ENCODE measurements around the gene CAPZB.

DNA sequence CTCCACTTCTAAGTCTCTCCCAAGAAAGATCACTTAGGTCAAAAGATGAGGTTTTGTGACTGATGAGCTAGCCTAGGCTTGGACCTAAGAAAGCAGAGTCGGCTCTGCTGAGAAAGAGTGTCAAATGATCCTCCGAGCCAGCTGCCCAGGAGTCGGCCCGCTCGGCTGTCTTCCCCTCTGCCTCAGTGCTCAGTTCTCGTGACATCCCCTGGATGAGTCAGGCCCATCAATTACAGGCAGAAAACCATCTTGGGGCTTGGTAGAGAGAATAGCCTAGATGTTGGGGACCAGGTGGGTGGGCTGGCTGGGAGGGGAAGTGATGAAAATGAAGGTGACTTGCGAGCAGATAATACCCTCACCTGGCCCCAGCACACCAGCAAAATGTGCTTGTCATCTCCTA is 112.7 kb downstream of the CAPZB start:
- TF ChIP-seq, protein P1, sequence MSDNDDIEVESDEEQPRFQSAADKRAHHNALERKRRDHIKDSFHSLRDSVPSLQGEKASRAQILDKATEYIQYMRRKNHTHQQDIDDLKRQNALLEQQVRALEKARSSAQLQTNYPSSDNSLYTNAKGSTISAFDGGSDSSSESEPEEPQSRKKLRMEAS (IDR thresholded peaks at IDR 0.05; ENCODE audit: low read depth, low read length), result no peak
- TF ChIP-seq, protein P2, sequence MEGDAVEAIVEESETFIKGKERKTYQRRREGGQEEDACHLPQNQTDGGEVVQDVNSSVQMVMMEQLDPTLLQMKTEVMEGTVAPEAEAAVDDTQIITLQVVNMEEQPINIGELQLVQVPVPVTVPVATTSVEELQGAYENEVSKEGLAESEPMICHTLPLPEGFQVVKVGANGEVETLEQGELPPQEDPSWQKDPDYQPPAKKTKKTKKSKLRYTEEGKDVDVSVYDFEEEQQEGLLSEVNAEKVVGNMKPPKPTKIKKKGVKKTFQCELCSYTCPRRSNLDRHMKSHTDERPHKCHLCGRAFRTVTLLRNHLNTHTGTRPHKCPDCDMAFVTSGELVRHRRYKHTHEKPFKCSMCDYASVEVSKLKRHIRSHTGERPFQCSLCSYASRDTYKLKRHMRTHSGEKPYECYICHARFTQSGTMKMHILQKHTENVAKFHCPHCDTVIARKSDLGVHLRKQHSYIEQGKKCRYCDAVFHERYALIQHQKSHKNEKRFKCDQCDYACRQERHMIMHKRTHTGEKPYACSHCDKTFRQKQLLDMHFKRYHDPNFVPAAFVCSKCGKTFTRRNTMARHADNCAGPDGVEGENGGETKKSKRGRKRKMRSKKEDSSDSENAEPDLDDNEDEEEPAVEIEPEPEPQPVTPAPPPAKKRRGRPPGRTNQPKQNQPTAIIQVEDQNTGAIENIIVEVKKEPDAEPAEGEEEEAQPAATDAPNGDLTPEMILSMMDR (IDR thresholded peaks at IDR 0.05; ENCODE audit: low read depth, low read length), result no peak

All from NB4 (cell line).